ENCODE data around the gene CYP46A1.

- no peak for TF ChIP-seq CTCF (IDR thresholded peaks at IDR 0.05; ENCODE audit: poor library complexity)
- no peak for TF ChIP-seq EZH2 (IDR thresholded peaks at IDR 0.05; ENCODE audit: borderline replicate concordance)
Observed at GRCh38 chr14:99718811-99719192, 34.7 kb downstream of the CYP46A1 start.

Measured in hepatocyte (in vitro differentiated cells).